ENCODE data around the gene STOML2.

Gene STOML2

DNA sequence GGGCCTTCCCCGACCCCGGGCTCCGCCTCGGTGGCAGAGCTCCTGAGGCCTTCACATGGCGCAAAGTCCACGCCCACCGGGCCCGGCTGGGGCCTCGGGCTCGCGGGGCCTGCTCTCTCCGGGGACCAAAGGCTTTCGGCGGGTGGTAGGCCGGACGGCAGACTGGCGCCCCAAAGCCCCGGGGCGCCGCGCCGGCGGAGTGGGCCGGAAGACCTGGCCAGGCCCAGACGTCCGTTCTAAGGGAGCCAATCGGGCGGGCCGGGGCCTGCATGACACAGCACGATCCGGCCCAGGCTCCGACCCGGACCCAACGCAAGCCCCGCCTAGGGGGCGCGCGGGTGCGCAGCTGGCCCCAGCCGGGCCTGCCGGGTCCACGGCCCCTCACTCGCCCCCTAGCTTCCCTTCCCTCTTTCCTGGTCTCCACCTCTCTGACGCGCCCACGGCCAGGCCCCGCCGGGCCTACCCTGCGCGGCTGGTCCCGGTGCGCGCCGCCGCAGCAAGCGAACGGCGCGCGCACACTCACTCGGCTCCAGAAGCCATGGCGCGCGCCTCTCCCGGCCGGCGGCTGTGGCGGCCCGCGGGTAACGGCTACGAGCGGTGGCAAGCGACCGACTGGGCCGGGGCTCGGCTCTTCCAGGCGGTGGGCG is 31.0 kb downstream of the STOML2 start:
- no peak for DNase-seq

DNA sequence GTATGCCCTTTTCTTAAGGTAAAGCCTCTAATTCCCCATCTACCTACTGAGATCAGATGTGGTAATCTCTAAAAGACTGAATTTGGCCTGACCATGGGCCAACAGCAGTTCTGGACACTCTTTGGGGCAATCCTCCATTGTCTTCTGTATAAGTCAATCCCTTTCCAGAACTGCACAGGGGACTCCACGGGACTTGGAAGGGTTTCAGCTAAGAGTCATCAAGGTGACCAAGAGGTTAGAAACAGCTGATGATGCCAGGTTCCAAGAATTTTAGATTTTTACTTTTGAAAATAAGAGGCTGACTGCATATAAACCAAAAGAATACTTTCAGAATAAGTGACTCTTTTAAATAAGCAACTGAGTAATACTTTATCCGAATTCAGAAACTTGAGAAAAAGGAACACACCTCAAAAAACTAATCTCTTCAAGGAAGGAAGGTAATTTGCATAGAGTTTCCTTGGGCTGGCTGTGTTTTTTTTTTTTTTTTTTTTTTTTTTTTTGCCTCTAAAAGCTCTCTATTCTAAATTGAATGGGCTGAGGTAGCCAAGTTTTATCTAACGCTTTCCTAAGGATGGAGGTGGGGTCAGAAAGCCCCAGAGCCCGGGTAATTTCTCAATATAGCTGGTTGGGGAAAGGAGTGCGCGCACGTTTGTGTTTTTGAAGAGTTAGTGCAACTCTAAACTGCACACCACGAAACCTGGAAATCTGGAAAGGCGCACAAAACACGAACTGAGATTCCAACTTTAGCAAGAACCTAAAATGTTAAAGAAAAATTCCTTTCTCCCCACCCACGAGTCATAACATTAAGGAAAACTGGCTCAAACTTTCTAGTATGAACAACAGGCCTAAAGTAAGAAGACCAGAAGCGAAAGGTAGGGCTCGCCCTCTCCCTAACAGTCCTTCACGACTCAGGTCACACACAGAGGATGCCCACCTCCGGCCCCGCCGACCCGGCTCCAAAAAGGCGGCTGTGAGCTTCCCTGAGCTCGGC is 31.8 kb downstream of the STOML2 start:
- no peak for DNase-seq

DNA sequence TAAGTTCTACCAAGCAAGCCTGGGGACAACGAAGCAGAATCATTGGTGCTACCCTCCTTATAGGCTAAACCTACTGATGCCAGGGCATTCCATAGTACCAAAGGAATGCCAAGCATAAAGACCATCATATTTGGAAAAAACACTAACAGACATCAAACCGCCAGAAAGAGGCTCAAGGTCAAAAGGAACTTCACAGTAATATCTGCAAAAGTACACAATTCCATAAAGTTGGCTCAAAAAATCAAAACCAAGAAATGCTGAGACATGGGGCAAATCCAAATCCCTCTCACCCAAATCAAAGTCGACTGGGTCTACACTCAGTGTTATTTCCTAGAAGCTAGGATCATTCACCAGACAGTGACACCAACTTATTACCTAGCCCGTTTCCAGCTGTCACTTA is 33.9 kb downstream of the STOML2 start:
- DNase-seq, result no peak

DNA sequence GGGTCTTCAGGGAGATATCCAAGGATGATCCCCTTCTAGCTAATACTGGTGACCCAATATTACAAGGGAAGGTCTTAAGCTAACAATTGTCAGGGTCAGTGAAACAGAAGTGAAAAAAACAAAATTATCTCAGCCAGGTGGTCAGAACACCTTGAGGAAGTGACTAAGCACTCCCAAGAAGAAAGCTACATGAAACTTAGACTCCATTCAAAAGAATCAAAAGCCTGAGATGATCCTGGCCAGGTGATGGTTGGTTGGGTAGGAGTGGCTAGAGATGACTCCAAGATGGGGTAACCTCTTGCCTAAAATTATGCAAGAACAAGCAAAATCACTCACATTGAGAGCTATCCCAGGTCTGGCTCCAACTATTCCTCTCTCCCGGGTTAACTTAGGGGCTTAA is 35.9 kb downstream of the STOML2 start:
- DNase-seq, result no peak

DNA sequence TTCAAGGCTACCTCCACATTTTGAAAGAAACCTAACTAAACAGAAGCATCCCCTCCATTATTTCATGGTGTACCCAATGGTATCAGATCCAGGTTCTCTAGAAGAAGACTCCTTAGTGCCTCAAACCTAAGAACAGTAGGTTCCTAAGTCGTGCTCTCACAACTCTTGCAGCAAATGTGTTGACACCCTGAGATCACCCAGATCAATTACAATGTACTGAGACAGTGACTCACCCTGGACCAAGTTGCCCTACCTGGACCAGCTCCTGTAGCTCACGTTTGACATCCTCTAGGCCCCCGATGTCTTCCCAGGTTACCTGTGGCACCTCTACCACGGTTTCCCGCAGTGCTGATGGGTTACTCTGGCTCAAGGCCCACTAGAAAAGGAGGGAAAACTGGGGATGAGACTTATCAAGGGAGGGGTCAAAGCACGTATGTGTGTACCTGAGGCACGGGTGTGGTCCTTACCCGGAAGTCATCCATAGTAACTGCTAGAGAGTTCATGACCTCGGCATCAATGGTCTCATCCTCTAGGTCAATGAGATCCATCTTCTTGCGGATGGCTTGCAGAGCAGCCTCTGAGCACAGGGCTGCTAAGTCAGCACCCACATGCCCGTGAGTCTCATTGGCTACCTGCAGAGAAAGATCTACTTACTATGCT is 42.3 kb downstream of the STOML2 start:
- DNase-seq, result no peak

DNA sequence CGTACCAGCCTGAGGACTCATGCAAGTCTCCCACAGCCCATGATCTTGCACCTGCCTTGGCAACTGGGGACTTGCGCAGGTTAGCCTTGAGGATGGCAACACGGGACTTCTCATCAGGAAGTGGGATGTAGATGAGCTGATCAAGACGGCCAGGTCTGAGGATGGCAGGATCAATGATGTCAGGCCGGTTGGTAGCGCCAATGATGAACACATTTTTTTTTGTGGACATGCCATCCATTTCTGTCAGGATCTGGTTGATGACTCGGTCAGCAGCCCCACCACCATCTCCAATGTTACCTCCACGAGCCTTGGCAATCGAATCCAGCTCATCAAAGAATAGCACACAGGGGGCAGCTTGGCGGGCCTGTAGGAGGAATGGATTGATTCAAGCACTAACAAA is 43.5 kb downstream of the STOML2 start:
- DNase-seq, result no peak

DNA sequence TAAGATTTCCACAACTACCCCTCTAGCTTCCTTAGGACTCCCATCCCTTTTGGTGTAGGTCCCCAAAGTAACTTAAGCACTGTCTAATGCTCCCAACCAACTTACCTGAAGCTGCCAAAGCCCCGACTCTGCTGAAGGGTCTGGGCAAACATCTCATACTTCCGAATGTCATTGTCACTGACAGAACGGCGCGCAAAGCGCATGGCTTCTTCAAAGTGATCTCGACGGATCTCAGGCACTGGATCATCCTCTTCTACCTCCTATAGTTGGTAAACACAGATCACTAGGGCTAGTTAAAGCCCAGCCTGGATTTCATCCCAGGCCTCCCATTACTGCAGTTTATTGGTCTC is 45.7 kb downstream of the STOML2 start:
- no peak for DNase-seq

DNA sequence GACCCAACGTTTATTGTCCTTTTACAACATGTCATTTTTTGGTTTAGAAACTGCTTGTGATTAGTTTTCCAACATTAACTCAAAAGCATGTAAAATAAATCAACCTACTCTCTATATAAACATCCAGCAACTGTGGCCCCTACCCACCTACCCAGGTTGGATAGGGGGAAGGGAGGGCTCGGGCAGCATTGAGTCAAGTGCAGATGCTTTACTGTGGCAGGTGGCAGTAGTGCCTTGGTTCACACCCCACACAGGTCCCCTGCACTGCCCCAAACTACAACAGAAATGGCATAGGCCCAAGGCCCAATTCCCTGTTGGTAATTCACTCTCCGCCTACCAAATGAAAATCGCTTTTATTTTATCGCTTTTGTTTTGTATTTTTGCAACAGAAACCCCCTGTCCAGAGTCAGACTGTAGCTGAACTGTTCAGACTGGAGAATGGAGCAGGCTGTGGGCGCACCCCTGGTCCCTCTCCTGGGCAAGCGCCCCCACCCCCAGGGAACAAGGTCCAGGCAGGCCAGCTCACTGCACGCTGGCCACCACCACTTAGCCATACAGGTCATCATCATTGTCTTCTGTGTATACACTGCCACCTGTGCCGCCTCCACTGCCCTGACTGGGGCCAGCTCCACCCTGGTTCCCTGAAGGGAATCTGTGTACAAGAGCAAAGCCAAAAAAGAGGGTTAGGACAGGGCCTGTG is 46.2 kb downstream of the STOML2 start:
- DNase-seq, result no peak

DNA sequence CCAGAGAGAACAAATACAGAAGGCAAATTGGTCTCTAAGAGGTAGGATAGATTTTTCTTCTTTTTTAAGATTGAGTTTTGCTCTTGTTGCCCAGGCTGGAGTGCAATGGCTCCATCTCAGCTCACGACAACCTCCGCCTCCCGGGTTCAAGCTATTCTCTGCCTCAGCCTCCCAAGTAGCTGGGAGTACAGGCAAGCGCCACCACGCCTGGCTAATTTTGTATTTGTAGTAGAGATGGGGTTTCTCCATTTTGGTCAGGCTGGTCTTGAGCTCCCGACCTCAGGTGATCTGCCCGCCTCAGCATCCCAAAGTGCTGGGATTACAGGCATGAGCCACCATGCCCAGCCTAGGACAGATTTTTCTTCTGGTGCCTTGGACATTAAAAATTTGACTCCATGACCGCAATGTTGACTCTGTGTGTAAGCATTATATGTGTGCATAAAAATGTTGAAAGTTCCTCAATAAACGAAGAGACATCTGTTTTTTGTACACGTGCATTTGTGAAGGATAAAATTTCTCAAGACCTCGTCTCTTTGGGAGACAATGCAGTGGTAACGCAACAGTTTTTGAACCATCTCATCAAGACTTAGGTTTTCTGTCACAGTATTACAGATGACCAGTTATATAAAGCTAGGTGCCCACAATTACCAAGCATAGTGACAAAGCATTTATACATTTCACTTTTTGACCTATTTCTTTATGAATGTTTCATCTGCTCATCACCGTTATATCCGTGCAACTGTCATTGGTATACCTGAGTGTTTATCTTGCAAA is 47.9 kb downstream of the STOML2 start:
- DNase-seq, result no peak

DNA sequence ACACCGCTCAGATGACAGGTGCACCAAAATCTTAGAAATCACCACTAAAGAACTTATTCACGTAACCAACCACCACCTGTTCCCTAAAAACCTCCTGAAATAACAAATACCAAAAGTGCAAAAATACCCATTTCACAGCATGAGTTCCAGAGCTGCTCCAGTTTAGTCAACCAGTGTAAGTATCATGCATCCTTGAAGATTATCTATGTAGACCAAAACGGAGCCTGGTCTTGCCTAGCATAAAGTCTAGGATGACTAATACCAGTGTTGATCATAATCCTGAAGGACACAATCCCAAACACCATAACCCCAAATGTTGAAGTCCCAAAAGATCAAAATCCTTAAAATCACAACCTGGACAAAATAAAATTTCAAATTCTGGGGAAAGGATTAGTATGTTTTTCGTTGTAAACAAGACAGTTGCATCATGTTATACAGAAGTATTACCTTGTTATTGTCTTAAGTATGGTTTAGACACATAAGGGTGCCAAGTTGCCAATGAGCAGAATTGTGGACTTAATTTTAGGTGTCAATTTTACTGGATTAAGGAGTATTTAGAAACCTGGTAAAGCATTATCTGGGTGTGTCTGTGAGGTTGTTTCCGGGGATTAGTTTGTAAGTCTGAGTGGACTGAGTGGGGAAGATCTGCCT is 48.6 kb downstream of the STOML2 start:
- DNase-seq, result no peak

DNA sequence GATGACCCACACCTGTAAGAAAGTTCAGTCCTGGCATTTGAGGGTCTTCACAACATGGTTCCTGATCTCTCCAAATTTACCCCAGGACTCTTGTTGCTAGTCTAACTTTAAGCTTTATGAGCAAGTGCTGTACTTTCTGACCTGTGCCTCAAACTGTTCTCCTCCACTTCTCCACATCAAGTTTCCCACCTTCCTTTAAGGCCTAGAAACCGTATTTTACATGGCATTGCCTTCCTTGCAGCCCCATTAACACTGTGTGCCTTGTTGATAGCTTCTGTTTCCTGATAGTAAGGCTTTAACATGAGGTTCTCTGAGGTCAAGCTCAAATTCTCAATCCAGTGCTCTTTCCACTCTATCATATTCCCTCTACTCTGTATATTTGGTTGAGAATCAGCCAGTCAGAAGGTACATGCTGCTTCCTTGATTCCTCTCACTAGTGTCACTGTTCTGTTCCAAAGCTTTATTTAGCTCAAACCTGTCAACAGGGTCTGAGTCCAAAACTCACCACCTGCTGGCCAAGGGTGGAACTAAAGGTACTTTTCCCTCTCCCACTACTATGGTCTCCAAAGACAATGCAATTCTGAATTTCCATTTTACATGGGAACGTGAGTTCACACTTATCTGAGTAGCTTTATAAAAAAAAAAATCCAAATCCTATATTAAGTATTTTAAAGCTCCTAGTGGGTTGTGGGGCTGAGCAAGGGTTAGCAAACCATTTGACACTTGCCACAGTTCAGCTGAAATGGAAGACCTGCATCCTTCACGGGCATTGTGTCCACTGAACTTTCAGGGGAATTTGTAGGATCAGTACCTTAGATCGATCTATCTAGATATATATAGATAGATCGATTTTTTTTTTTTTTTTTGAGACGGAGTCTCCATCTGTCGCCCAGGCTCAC is 51.6 kb downstream of the STOML2 start:
- DNase-seq, result no peak
